BJ (cell line): ENCODE data around the gene LARGE2. TPM values are rescaled to one million over a fixed set of nuclear protein-coding genes. Genes with fewer than 3 reads are reported as not detected.

ENCODE experiments used
- CTCF ChIA-PET: fragments of 350-600 bp; formaldehyde crosslinking; extraction: SDS; loops from one replicate; lab custom pipeline; 2021; ENCODE audit warnings: antibody characterized with exemption, inconsistent platforms; lab: Yijun Ruan, JAX
- POLR2A ChIA-PET: fragments of 300-600 bp; sonication (Branson Sonifier 250); formaldehyde crosslinking; extraction: SDS; loops from one replicate; lab custom pipeline; 2021; ENCODE audit warnings: antibody characterized with exemption; lab: Charles Lee
- DNase-seq: peaks from one replicate; pipeline ENCODE4 v3.0.0-alpha.2; 2011; ENCODE audit warnings: low read depth
- H3K27me3 ChIP-seq: 2 replicates; pipeline ENCODE4 v1.6.0; 2011; ENCODE audit warnings: low read length; ENCODE audit not compliant: control insufficient read depth, insufficient read depth
- H3K36me3 ChIP-seq: 2 replicates; pipeline ENCODE4 v1.5.1; 2011; ENCODE audit warnings: low read length; ENCODE audit not compliant: control insufficient read depth, insufficient read depth
- H3K4me3 ChIP-seq: 2 replicates; pipeline ENCODE4 v1.5.1; 2011; ENCODE audit warnings: low read depth, mild to moderate bottlenecking, control low read depth, low read length
- polyA plus RNA-seq: library from polyadenylated mRNA; depleted of rRNA; stranded (reverse); fragments of >200 nt; gene quantifications from 2 replicates; pipeline ENCODE4 v1.2.3, GENCODE V29; 2011
- TF ChIP-seq, protein P1 (sequence below): IDR thresholded peaks from 2 replicates; pipeline ENCODE4 v1.5.1; 2011; ENCODE audit warnings: low read depth, mild to moderate bottlenecking, control low read depth, inconsistent platforms, low read length, moderate library complexity; ENCODE audit not compliant: insufficient read depth

LARGE2 gene
- polyA plus RNA-seq, 1 experiment: 0.05 TPM

DNA sequence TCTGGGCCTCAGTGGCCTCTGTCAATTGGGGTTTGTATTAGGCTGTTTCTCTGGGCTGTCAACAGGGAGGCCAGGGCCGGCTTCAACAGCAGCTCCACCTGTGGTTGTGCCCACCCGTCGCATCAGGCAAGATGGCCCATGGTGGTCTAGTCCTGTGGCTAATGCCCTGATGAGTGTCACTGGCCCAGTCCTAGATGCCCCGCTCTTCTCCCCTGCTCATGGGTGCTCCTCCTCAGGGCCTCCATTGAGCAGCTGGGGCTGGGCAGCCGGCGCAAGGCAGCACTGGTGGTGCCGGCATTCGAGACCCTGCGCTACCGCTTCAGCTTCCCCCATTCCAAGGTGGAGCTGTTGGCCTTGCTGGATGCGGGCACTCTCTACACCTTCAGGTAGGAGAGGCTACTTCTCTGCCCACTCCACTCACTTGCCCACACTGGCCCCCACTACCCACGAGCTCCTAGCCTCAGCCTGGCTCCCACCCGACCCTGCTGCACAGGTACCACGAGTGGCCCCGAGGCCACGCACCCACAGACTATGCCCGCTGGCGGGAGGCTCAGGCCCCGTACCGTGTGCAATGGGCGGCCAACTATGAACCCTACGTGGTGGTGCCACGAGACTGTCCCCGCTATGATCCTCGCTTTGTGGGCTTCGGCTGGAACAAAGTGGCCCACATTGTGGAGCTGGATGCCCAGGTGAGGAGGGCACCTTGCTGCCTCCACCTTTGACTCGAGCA lies 5.4 kb downstream of the LARGE2 start:
- TF ChIP-seq, protein P1, sequence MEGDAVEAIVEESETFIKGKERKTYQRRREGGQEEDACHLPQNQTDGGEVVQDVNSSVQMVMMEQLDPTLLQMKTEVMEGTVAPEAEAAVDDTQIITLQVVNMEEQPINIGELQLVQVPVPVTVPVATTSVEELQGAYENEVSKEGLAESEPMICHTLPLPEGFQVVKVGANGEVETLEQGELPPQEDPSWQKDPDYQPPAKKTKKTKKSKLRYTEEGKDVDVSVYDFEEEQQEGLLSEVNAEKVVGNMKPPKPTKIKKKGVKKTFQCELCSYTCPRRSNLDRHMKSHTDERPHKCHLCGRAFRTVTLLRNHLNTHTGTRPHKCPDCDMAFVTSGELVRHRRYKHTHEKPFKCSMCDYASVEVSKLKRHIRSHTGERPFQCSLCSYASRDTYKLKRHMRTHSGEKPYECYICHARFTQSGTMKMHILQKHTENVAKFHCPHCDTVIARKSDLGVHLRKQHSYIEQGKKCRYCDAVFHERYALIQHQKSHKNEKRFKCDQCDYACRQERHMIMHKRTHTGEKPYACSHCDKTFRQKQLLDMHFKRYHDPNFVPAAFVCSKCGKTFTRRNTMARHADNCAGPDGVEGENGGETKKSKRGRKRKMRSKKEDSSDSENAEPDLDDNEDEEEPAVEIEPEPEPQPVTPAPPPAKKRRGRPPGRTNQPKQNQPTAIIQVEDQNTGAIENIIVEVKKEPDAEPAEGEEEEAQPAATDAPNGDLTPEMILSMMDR: no peak
- POLR2A ChIA-PET: no interaction called here
- peaks cover 10% of the 10 kb centered on the region for H3K36me3 ChIP-seq
- no peak for DNase-seq
- H3K4me3 ChIP-seq: no peak overlapping the region
- H3K27me3 ChIP-seq: peaks cover 17% of the 10 kb centered on the region
- CTCF ChIA-PET: interaction anchor here (1.2 kb wide), 1 partner anchor 56 kb away, joined by 3 read pairs; no protein-coding TSS in a partner anchor

DNA sequence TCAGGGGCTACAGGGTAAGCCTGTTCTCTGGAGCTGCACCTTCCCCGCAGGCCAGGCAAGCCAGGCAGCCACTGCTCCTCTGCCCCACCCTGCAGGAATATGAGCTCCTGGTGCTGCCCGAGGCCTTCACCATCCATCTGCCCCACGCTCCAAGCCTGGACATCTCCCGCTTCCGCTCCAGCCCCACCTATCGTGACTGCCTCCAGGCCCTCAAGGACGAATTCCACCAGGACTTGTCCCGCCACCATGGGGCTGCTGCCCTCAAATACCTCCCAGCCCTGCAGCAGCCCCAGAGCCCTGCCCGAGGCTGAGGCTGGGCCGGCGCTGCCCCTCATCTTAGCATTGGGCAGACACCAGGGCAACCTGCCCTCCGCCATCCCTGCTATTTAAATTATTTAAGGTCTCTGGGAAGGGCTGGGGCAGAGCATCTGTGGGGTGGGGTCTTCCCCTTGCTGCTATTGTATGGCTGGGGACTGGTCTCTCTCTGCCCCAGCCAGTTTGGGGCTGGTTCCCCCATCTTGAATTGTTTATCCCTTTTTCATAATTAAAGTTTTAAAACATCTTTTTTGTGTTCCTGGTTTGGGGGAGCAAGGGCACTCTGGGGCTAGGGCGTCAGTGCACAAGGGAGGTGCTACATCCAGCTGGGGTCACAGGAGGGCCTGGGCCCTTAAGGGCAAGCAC lies 6.2 kb downstream of the LARGE2 start:
- TF ChIP-seq, protein P1: no peak
- ChIA-PET CTCF (interaction anchor here (1.2 kb wide), 1 partner anchor 56 kb away, joined by 3 read pairs; no protein-coding TSS in a partner anchor), POLR2A (no interaction called here)
- DNase-seq: no peak
- H3K36me3 ChIP-seq: peaks cover 16% of the 10 kb centered on the region
- peaks cover 13% of the 10 kb centered on the region for H3K27me3 ChIP-seq
- H3K4me3 ChIP-seq: no peak overlapping the region

DNA sequence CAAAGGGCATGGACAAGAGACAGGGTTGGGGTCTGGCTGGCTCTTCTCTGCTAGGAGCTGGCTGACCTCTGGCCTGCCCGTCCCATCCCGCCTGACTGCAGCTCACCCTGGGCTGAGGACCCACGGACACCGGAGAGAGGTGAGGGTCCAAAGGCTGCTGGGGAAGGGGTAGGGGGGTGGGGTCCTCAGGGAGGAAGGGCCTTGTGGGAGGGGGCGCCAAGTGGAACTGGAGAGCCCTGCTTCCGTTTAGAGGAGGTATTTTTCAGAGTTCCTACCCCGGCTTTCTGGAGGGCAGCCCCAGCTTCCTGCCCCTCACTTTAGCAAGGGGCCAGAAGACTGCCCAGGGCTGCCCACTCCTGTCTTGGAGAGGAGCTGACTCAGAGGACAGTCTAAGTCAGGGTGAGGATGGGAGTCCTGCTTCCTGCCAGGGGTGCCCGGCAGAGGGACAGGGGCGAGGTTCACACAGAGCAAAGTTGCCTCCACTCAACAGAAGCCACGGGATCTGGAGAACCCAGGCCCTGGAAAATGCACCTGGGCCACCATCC lies 7.1 kb downstream of the LARGE2 start:
- POLR2A ChIA-PET: interaction anchor here (0.7 kb wide), 2 partner anchors 119 to 310 kb away, joined by 4 to 13 read pairs; no protein-coding TSS in a partner anchor

DNA sequence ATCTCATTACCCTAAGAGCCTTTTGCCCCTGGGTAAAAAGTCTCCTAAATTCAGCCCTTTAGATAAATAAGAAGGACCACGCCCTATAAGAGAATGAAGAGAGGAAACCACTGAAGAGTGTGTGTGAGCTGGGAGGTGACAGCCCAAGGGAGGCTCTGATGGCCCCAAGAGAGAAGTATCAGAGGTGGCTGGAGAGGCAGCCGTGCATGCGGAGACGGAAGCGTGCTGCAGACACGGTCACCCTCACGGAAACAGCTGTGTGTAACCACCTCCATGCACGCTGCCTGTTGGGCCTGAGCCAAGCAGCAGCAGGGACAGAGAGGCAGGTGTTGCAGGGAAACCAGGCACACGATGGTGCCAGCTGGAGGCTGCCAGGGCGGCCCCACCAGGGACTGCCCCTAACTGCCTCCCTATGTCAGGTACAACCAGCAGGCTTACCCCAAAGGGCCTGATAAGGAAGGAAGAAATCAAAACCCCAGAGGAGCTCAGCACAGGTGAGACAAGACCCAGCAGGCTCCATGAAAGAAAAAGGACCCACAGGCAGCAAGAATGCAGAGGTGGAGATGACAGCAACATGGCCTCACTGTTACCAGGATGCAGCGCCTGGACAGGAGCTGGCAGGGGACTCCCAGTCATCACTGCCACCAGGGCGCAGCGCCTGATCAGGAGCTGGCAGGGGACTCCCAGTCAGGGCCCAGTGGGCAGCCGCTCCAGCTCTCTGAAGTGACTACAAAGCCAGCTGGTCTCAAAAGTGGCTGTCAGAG lies 7.8 kb downstream of the LARGE2 start:
- TF ChIP-seq, protein P1: no peak
- peaks cover 28% of the 10 kb centered on the region for H3K36me3 ChIP-seq
- no peak for DNase-seq
- H3K27me3 ChIP-seq: peaks cover 3% of the 10 kb centered on the region; the same call in 1 of the 2 replicates
- POLR2A ChIA-PET: interaction anchor here (0.7 kb wide), 2 partner anchors 118 to 310 kb away, joined by 4 to 13 read pairs; no protein-coding TSS in a partner anchor
- H3K4me3 ChIP-seq: no peak overlapping the region
- CTCF ChIA-PET: interaction anchor here (0.6 to 2.3 kb wide), 5 partner anchors 9 to 100 kb away, joined by 3 to 5 read pairs (median 3); no protein-coding TSS in a partner anchor

More for the DNA sequence above, 7.1 kb downstream of the LARGE2 start:
- Histone ChIP-seq H3K36me3 (peaks cover 22% of the 10 kb centered on the region), H3K27me3 (peaks cover 8% of the 10 kb centered on the region), H3K4me3 (no peak overlapping the region)
- no peak for DNase-seq
- CTCF ChIA-PET: interaction anchor here (1.3 kb wide), 1 partner anchor 57 kb away, joined by 3 read pairs; no protein-coding TSS in a partner anchor
- TF ChIP-seq, protein P1: no peak
